Activated CD8-positive, alpha-beta T cell treated with anti-CD3 and anti-CD28 coated beads for 36 hours (primary cell): ENCODE data around the gene GATA2. TPM values are rescaled to one million over a fixed set of nuclear protein-coding genes. Genes with fewer than 3 reads are reported as not detected.

Experiments used
- ATAC-seq: fragments of 200-7000 bp; cut with Tn5 transposase; one replicate; pipeline ENCODE4 v1.10.0; 2021; ENCODE audit warnings: mild to moderate bottlenecking, moderate library complexity
- CTCF ChIA-PET: fragments of 350-600 bp; sonication (Branson Sonifier 250); formaldehyde crosslinking; loops from one replicate; lab custom pipeline; 2021; ENCODE audit warnings: antibody characterized with exemption; lab: Charles Lee
- POLR2A ChIA-PET: fragments of 350-600 bp; sonication (Branson Sonifier 250); formaldehyde crosslinking; loops from one replicate; lab custom pipeline; 2021; ENCODE audit warnings: antibody characterized with exemption; lab: Charles Lee
- DNase-seq: peaks from one replicate; pipeline ENCODE4 v3.0.0-alpha.2; 2020
- H3K27ac Mint-ChIP-seq: one replicate; pipeline ENCODE4 v1.8.0; 2021; ENCODE audit warnings: mild to moderate bottlenecking, mixed read lengths
- H3K27me3 Mint-ChIP-seq: one replicate; pipeline ENCODE4 v1.8.0; 2021; ENCODE audit warnings: mixed read lengths
- H3K36me3 Mint-ChIP-seq: one replicate; pipeline ENCODE4 v1.8.0; 2021; ENCODE audit warnings: low read depth, mixed read lengths
- H3K4me1 Mint-ChIP-seq: one replicate; pipeline ENCODE4 v1.8.0; 2021; ENCODE audit warnings: low read depth, mixed read lengths
- H3K4me3 Mint-ChIP-seq: one replicate; pipeline ENCODE4 v1.8.0; 2021; ENCODE audit warnings: mild to moderate bottlenecking, moderate library complexity, mixed read lengths
- H3K9me3 Mint-ChIP-seq: one replicate; pipeline ENCODE4 v1.8.0; 2021; ENCODE audit warnings: mixed read lengths
- CTCF ChIP-seq: fragments of 200-600 bp; IDR thresholded peaks from one replicate; pipeline ENCODE4 v1.8.0; 2022; ENCODE audit warnings: antibody characterized with exemption, mild to moderate bottlenecking
- intact Hi-C: fragments of 100-400 bp; cut with micrococcal nuclease; formaldehyde crosslinking; loops from one replicate; pipeline ENCODE4 v1.10.0; 2022
- total RNA-seq, 2 experiments: library from RNA; stranded (reverse); gene quantifications; one replicate each; pipeline ENCODE4 v1.2.3, GENCODE V29; 2021

Gene GATA2
- total RNA-seq, 2 experiments from 2014 or later: not detected

DNA sequence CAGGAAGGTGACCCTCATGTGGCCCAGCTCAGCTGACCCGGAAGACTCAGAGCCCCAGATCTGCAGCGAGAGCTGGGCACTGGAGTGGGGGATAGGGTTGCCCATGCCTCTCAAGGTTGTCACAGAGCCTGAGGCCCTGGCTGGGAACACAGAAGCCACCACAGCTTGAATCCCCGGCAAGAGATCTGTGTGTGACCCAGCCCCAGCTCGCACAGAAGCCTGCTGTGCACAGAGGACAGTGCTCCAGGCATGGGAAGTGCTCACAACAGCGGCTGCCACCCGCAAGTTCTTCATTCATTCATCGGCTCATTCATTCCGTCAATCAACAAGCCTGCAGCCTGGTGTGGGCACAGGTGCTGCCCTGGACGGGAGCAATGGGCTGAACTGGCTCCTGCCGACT is 62.7 kb downstream of the GATA2 start:
- no peak for TF ChIP-seq CTCF
- Mint-ChIP-seq H3K4me1 (peaks cover 6% of the 10 kb centered on the region), H3K27me3 (peaks cover 37% of the 10 kb centered on the region), H3K9me3 (no peaks in the 10 kb centered on the region), H3K27ac (no peak overlapping the region), H3K36me3 (no peaks in the 10 kb centered on the region), H3K4me3 (no peak overlapping the region)
- DNase-seq: no peak
- no peak for ATAC-seq
- intact Hi-C loops: loop anchor here (5.0 kb wide), 1 partner anchor 37 kb away; the partner anchor contains the start of gene DNAJB8
- ChIA-PET CTCF (interaction anchor here (1.4 to 1.9 kb wide), 2 partner anchors 61 to 67 kb away, joined by 4 to 8 read pairs; no protein-coding TSS in a partner anchor), POLR2A (no interaction called here)

DNA sequence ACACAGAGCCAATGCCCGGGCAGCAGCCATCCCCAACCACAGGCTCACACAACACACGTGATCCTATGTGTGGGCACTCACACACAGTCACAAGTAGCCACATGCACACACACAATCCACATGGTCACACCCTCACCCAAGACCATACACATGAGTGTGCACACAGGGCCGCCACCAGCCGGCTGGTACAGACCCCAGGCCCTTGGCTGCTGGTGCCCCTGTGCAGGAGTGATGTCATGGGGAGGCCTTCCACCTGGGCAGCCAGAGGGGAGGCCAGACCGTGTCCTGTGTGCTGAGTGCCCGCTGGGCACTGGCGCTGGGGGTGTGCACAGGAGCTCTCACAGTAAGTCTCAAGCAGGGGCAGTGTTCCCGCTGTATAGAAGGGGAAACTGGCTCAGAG is 63.2 kb downstream of the GATA2 start:
- CTCF ChIA-PET: interaction anchor here (1.4 to 1.9 kb wide), 2 partner anchors 61 to 68 kb away, joined by 4 to 8 read pairs; no protein-coding TSS in a partner anchor
- DNase-seq (no peak), ATAC-seq (no peak)
- H3K9me3 Mint-ChIP-seq: no peaks in the 10 kb centered on the region
- TF ChIP-seq CTCF: no peak
- intact Hi-C loops: loop anchor here (5.0 kb wide), 1 partner anchor 38 kb away; the partner anchor contains the start of gene DNAJB8
- peaks cover 6% of the 10 kb centered on the region for H3K4me1 Mint-ChIP-seq
- POLR2A ChIA-PET: no interaction called here
- peaks cover 37% of the 10 kb centered on the region for H3K27me3 Mint-ChIP-seq
- no peak overlapping the region for H3K27ac Mint-ChIP-seq
- H3K4me3 Mint-ChIP-seq: no peak overlapping the region
- H3K36me3 Mint-ChIP-seq: no peaks in the 10 kb centered on the region

Other genes with a start within 250 kb of the GATA2 start
- not detected for gene DNAJB8, start 26.3 kb downstream of the GATA2 start, total RNA-seq
- gene RPN1, start 157.6 kb upstream of the GATA2 start, total RNA-seq: 100 to 1,000 TPM; 133 TPM
- gene RAB7A, start 233.0 kb upstream of the GATA2 start, total RNA-seq: 100 to 1,000 TPM; 304 to 322 TPM